Stimulated activated naive CD8-positive, alpha-beta T cell treated with anti-CD3 and anti-CD28 coated beads, Interleukin-15, Interleukin-2, amounts not matched to agents 100 ng/mL and 50 ng/mL, for 24 hours (primary cell): Measurements from ENCODE around the gene SPDYE1.
"Not testable (repeated sequence)": the region's sequence is repeated elsewhere in the genome, so short reads cannot be mapped to it uniquely, and the experiment has no call there.

Source experiments
- H3K27ac Mint-ChIP-seq: one replicate; pipeline ENCODE4 v1.8.0; 2021; ENCODE audit warnings: mild to moderate bottlenecking, mixed read lengths
- H3K27me3 Mint-ChIP-seq: one replicate; pipeline ENCODE4 v1.8.0; 2021; ENCODE audit warnings: mixed read lengths
- H3K36me3 Mint-ChIP-seq: one replicate; pipeline ENCODE4 v1.8.0; 2021; ENCODE audit warnings: low read depth, mixed read lengths
- H3K4me1 Mint-ChIP-seq: one replicate; pipeline ENCODE4 v1.8.0; 2021; ENCODE audit warnings: low read depth, mixed read lengths
- H3K4me3 Mint-ChIP-seq: one replicate; pipeline ENCODE4 v1.8.0; 2021; ENCODE audit warnings: mild to moderate bottlenecking, mixed read lengths
- H3K9me3 Mint-ChIP-seq: one replicate; pipeline ENCODE4 v1.8.0; 2021; ENCODE audit warnings: mixed read lengths

SPDYE1 gene

DNA sequence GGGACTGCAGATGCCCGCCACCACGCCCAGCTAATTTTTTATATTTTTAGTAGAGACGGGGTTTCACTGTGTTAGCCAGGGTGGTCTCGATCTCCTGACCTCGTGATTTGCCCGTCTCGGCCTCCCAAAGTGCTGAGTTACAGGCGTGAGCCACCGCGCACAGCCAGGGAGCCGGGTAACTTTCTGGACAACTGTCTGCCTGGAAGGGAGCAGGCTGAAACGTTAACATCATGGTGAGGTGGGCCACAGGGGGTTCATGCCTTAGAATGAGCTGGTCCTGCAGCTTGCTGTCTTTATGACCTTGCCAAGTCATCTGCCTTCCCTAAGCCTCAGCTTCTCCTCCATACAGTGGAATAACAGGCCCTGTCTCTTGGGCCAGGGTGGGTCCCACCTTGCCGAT, 33.6 kb downstream of the SPDYE1 start:
- not testable (repeated sequence) for H3K9me3 Mint-ChIP-seq, H3K4me1 Mint-ChIP-seq, H3K27me3 Mint-ChIP-seq, H3K27ac Mint-ChIP-seq, H3K4me3 Mint-ChIP-seq, H3K36me3 Mint-ChIP-seq

DNA sequence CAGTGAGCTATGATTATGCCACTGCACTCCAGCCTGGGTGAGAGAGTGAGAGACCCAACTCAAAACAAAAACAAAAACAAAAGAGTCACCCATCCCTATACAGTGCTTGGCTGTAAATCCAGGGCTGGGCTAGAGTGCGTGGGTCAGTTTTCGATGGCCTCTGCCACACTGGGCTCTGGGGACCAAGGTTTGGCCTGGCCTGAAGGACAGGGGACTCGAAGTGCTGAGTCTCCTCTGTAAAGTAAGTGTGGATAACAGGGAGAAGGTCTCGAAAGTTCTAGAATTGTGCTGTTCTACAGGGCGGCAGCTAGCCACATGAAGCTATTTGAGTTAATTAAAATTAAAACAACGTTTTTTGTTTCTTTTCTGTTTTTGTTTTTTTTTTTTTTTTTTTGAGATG, 34.3 kb downstream of the SPDYE1 start:
- H3K4me1 Mint-ChIP-seq, H3K27me3 Mint-ChIP-seq, H3K9me3 Mint-ChIP-seq, H3K4me3 Mint-ChIP-seq, H3K36me3 Mint-ChIP-seq, H3K27ac Mint-ChIP-seq: not testable (repeated sequence)

DNA sequence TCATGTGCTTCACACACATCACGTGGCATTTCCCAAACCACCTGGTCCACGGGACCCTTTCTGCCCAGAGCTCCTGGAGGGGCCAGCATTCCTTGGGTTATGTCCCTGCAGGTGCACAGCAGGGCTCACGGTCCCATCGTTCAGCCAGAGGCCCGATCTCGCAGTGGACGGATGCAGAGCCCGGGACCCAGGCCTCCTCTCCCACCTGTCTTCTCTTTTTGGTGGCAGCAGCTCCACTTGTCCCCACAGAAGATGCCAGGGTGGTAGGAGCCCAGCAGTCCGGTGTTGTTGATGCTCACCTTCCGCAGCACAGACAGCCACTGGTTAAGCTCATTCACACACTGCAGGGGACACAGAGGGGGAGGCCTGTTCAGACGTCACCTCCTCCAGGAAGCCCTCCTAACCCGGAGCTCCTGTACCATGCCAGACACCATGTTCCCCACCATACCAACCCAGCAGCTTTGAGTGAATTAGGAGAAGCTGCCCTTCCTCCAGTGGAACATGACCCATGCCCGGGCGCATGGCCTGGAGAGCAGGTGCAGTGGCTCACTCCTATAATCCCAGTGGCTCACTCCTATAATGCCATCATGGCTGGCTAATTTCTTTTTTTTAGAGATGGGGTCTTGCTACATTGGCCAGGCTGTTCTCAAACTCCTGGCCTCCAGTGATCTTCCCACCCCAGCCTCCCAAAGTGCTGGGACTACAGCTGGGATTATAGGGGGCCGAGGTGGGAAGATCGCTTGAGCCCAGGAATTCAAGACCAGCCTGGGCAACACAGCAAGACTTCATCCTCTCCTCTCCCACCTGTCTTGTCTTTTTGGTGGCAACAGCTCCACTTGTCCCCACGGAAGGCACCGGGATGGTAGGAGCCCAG, 36.5 kb downstream of the SPDYE1 start:
- H3K9me3 Mint-ChIP-seq, H3K4me3 Mint-ChIP-seq, H3K27me3 Mint-ChIP-seq, H3K27ac Mint-ChIP-seq, H3K4me1 Mint-ChIP-seq, H3K36me3 Mint-ChIP-seq: not testable (repeated sequence)

DNA sequence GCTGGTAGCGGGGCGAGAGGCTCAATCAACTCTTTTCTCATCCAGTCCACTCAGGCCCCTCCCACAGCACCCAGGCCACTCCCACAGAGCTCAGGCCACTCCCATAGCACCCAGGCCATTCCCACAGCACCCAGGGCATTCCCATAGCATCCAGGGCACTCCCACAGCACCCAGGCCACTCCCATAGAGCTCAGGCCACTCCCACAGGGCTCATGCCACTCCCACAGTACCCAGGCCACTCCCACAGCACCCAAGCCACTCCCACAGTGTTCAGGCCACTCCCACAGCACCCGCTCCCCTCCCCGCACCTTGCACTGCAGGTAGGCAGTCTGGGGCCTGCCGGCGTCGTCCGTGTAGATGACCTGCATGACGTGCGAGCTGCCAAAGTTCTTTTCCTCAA, 38.7 kb downstream of the SPDYE1 start:
- not testable (repeated sequence) for H3K9me3 Mint-ChIP-seq, H3K36me3 Mint-ChIP-seq, H3K4me3 Mint-ChIP-seq, H3K27me3 Mint-ChIP-seq, H3K27ac Mint-ChIP-seq
- H3K4me1 Mint-ChIP-seq = peaks cover 10% of the 10 kb centered on the region

DNA sequence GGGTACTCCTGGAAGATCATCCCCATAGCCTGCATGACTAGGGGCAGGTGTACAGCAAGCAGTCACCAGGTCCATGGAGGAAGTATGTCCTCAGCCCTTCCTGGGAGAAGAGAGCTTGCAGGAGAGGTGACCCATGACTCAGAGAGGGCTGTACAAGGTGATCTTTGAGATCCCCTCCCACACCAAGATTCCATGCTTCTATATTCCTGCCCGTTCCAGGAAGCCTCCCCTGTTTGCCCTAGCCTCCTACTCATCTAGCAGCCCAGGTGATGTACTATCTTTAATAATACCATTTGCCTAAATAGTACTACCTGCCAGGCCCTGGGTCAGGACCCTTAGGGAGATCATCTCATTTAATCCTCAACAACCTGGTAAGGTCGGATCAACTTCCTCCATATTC, 40.3 kb downstream of the SPDYE1 start:
- H3K4me3 Mint-ChIP-seq, H3K27ac Mint-ChIP-seq, H3K27me3 Mint-ChIP-seq, H3K9me3 Mint-ChIP-seq, H3K36me3 Mint-ChIP-seq: not testable (repeated sequence)
- H3K4me1 Mint-ChIP-seq = peaks cover 10% of the 10 kb centered on the region

DNA sequence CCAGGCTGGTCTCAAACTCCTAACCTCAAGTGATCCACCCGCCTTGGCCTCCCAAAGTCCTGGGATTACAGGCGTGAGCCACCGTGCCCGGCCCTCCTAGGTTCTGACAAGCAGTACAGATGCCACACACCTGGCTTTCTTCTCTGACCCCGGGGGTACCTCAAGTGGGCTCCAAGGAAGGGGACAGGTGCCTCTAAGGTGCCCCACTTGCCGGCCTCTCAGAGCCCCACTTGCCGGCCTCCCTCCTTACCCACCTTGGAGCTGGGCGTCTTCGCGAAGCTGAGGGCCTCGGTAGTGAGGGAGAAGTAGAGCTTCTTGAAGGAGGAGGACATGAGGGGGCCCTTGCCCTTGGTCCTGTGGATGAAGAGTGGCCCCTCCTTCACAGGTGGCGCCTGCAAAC, 40.9 kb downstream of the SPDYE1 start:
- not testable (repeated sequence) for H3K36me3 Mint-ChIP-seq, H3K4me3 Mint-ChIP-seq, H3K27ac Mint-ChIP-seq, H3K27me3 Mint-ChIP-seq, H3K9me3 Mint-ChIP-seq
- peaks cover 11% of the 10 kb centered on the region for H3K4me1 Mint-ChIP-seq

DNA sequence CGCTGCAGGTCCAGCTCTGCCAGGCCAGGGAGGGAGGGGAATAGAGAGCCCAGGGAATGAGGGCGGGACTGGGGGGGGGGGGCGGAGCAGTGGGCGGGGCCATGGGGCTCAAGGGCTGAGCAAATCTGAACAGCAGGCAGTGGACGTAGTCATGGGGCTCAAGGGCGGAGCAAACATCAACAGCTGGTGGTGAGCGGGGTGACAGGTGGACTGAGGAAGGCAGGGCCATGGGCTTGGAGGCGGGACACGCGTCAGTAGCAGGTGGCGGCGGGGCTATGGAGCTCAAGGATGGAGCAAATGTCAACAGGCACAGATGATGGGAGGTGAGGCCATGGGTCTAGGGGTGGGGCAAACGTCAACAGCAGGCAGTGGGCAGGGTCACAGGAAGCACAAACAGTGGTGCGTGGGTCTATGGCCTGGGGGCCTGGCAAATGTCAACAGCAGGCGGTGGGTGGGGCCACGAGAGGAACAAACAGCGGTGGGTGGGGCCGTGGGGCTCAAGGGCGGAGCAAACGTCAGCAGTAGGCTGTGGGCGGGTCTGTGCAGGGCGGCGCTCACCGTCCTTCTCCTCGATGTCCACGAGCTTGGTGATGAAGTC, 41.4 kb downstream of the SPDYE1 start:
- H3K4me3 Mint-ChIP-seq = peak overlapping the region; percentile 48
- H3K9me3 Mint-ChIP-seq, H3K27me3 Mint-ChIP-seq, H3K36me3 Mint-ChIP-seq: not testable (repeated sequence)
- H3K4me1 Mint-ChIP-seq = peaks cover 16% of the 10 kb centered on the region
- peak overlapping the region; percentile 43 for H3K27ac Mint-ChIP-seq

DNA sequence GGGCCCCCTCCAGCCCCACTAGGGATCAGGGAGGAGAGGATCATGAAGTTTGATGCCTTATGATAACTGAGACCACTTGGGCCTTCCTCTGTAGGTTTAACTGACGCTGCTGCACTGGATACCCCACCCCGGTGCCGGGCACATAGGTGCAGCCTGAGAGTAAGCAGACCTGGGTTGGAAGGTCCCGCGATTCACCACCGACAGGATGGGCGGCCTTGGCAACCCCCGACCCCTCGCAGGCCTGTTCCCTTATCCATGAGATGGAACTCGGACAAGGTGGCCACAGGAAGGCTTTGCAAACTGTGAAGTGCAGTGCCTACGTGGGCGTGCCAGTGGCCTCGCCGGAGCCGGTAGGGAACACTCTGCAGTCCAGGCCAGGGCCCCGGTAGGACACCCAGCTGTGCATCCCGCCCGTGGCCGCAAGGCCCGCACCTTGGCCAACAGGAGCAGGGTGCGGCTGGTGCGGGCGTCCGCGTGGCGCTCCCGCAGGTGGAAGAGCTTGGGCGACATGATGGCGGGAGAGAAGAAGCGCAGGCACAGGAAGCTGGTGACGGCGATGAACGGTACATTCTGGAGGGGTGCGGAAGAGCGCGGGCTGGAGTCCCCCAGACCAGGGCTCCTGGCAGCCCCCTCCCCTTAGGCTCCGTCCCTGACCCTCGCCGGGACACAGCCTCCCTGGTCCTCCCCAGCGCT, 42.2 kb downstream of the SPDYE1 start:
- H3K9me3 Mint-ChIP-seq, H3K27ac Mint-ChIP-seq, H3K27me3 Mint-ChIP-seq, H3K36me3 Mint-ChIP-seq: not testable (repeated sequence)
- H3K4me1 Mint-ChIP-seq = peaks cover 18% of the 10 kb centered on the region
- H3K4me3 Mint-ChIP-seq = peak overlapping the region; percentile 77

DNA sequence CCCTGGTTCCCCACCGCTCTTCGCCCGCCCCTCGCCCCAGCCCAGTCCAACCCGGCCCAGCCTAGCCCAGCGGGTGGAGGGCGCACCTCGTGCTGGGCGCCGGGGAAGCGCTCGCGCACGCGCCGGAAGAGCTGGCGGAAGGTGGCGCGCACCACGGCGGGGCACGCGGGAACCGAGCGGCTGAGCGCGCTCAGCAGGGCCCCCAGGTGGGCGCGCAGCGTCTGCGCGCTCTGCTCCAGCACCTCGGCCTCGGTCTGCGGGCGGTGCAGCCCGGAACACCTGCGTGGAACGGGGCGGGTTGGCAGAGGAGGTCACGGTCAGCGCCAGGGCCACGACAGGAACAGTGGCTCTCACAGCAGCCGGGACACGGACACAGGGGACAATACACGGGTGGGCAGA, 42.8 kb downstream of the SPDYE1 start:
- not testable (repeated sequence) for H3K27me3 Mint-ChIP-seq, H3K36me3 Mint-ChIP-seq, H3K9me3 Mint-ChIP-seq
- Mint-ChIP-seq H3K4me3 (peak overlapping the region; percentile 82), H3K27ac (peak overlapping the region; percentile 92), H3K4me1 (peaks cover 21% of the 10 kb centered on the region)

DNA sequence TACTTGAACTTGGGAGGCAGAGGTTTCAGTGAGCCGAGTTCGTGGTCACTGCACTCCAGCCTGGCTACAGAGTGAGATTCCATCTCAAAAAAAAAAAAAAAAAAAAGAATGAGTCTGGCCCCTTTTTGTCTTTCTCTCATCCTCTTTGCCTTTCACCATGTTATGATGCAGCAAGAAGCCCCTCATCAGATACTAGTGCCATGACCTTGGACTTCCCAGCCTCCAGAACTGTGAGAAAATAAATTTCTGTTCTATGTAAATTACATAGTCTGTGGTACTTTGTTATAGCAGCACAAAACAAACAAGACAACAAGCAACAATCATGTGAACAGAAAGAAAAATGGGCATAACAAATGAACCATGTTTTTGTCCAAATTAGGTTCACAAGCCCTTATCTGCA, 44.5 kb downstream of the SPDYE1 start:
- peaks cover 39% of the 10 kb centered on the region for H3K4me1 Mint-ChIP-seq
- no peak overlapping the region for H3K27ac Mint-ChIP-seq
- no peaks in the 10 kb centered on the region for H3K27me3 Mint-ChIP-seq
- H3K4me3 Mint-ChIP-seq = peak overlapping the region; percentile 25
- peaks cover 17% of the 10 kb centered on the region for H3K36me3 Mint-ChIP-seq
- H3K9me3 Mint-ChIP-seq = no peaks in the 10 kb centered on the region

DNA sequence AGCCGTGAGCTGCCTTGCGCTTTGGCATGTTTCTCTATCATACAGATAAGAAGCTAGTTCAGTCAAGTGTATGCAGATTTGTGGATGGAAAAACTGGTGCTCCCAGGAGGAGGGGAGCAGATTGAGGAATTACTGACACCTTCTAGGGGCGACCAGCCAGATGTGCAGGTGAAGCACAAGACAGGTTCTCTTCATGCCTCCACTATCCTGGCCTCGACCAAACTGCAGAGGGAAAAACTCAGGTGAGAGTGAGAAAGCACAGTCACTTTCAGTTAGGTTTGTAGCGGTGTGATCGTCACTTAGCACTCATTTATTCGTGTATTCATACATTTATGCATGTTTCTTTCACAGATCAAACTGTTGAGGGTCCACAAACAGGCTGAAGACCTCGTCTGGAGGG, 46.2 kb downstream of the SPDYE1 start:
- H3K27me3 Mint-ChIP-seq = no peaks in the 10 kb centered on the region
- peak overlapping the region; percentile 88 for H3K27ac Mint-ChIP-seq
- H3K9me3 Mint-ChIP-seq = no peaks in the 10 kb centered on the region
- peaks cover 23% of the 10 kb centered on the region for H3K36me3 Mint-ChIP-seq
- peak overlapping the region; percentile 94 for H3K4me3 Mint-ChIP-seq
- peaks cover 52% of the 10 kb centered on the region for H3K4me1 Mint-ChIP-seq

DNA sequence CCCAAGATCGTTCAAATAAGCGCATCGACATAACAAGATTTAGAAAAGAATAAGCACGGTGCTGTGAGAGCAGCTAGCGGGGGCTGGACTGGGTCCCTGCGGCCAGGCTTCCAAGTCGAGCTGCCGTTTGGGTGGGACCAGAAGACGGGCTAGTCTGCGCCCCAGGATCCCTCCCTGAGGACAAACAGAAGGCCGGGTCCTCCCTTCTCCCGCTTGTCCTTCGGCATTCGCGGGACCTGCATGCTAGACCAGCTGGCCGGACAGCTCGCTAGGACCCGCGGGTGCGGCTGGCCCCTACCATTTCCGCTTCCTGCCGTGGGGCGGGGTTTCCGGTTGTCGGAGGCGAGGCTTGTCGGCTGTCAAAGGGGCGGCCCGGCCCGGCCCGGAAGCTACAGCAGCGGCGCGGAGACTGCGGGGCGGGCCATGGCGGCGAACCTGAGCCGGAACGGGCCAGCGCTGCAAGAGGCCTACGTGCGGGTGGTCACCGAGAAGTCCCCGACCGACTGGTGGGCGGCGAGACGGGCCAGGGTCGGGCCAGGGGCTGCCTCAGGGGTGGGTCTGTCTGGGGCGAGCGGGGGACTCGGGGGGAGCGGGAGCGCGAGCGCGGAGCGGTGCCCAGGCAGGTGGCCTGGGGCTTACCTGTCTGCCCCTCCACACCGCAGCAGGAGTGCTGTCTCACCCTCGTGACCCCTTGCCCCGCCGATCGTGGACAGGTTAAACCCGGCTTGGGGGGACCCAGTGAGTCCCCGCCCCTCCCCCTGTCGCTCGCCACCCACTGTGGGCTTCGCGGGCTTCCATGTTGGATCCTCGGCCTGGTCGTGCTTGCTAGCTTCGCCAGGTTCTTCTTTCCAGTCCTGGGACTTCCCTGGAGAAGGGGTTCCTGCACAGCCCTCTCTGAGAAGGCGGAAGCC, 46.9 kb downstream of the SPDYE1 start, which contains the start of gene DBNL:
Gene DBNL (plus strand): TSS at position 388 of the 911 bp plus-strand sequence. CDS start 36 bp downstream, at position 424.
- H3K27me3 Mint-ChIP-seq = no peaks in the 10 kb centered on the region
- peaks cover 23% of the 10 kb centered on the region for H3K36me3 Mint-ChIP-seq
- H3K27ac Mint-ChIP-seq = peak within 1 kb of the TSS; percentile 90
- H3K4me3 Mint-ChIP-seq = peak within 1 kb of the TSS; percentile 94
- peaks cover 54% of the 10 kb centered on the region for H3K4me1 Mint-ChIP-seq
- H3K9me3 Mint-ChIP-seq = no peaks in the 10 kb centered on the region

DNA sequence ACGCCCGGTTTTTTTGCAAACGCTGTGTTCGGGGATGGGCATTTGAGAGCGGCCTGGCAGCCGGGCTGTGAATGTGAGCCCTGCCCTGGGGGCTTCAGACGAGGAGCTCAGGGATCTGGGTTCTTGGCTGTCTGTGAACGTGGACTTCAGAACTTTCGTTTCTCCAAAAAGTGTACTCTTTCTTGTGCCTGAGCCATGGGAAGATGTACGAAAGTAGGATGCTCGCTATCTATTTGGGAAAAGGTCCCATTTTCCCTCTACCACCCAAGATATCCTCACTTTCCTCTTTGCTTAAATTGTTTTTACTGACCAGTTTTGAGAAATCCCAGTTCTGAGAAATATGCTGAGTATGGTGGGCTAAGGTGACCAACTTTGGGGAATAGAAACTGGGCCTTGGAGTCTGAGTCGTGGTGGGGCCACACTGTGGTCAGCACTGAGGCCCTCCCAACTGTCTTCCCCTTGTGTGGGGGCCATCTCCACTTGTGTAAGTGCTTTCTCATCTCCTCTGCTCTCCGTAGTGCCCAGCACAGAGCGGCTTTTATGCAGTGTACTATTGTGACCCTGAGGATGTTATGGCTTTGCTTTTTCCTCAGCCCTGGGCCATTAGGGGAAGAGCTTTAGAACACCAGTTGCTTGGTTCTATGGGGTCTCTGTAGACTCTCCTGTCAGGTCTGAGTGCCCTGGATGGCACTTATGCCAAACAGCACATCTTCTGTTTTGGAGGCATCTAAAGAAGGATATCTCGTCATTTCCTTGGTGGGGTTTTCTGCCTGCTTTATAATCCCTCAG, 47.7 kb downstream of the SPDYE1 start:
- Mint-ChIP-seq H3K36me3 (peaks cover 32% of the 10 kb centered on the region), H3K4me1 (peaks cover 63% of the 10 kb centered on the region), H3K4me3 (peak overlapping the region; percentile 94), H3K27me3 (no peaks in the 10 kb centered on the region), H3K9me3 (no peaks in the 10 kb centered on the region), H3K27ac (peak overlapping the region; percentile 90)
